Osteoblast (primary cell): Measurements from ENCODE around the gene EXOSC10. TPM values are rescaled to one million over a fixed set of nuclear protein-coding genes. Genes with fewer than 3 reads are reported as not detected.
"Not testable (repeated sequence)": the region's sequence is repeated elsewhere in the genome, so short reads cannot be mapped to it uniquely, and the experiment has no call there.

Experiments used
- DNase-seq: peaks from one replicate; pipeline ENCODE4 v3.0.0; 2011; ENCODE audit warnings: low spot score, mixed read lengths; ENCODE audit not compliant: insufficient read length; ENCODE audit errors: missing footprints
- H2AFZ ChIP-seq: 2 replicates; pipeline ENCODE4 v1.6.0; 2011; ENCODE audit warnings: mild to moderate bottlenecking, low read length
- H3K27ac ChIP-seq: 2 replicates; pipeline ENCODE4 v1.5.1; 2011; ENCODE audit warnings: mild to moderate bottlenecking, low read depth, low read length, moderate library complexity
- H3K27me3 ChIP-seq: 2 replicates; pipeline ENCODE4 v1.6.0; 2012; ENCODE audit warnings: mild to moderate bottlenecking, control low read depth, inconsistent platforms, low read length, moderate library complexity; ENCODE audit not compliant: insufficient read depth
- H3K36me3 ChIP-seq: 2 replicates; pipeline ENCODE4 v1.5.1; 2011; ENCODE audit warnings: mild to moderate bottlenecking, low read length, control low read depth, moderate library complexity; ENCODE audit not compliant: insufficient read depth
- H3K4me1 ChIP-seq: 2 replicates; pipeline ENCODE4 v1.5.1; 2011; ENCODE audit warnings: mild to moderate bottlenecking, low read length, control low read depth, moderate library complexity; ENCODE audit not compliant: insufficient read depth
- H3K4me2 ChIP-seq: 2 replicates; pipeline ENCODE4 v1.6.0; 2011; ENCODE audit warnings: mild to moderate bottlenecking, low read length; ENCODE audit not compliant: insufficient read depth
- H3K4me3 ChIP-seq: fragments of 200-600 bp; sonication (generic); 3 replicates; pipeline ENCODE4 v1.5.1; 2012; ENCODE audit warnings: mild to moderate bottlenecking, low read length, inconsistent platforms; ENCODE audit not compliant: insufficient read depth
- H3K79me2 ChIP-seq: 2 replicates; pipeline ENCODE4 v1.6.0; 2012; ENCODE audit warnings: mild to moderate bottlenecking, low read length, control low read depth, inconsistent platforms; ENCODE audit not compliant: insufficient read depth
- H3K9me3 ChIP-seq: 2 replicates; pipeline ENCODE4 v1.5.1; 2011; ENCODE audit warnings: low read depth, low read length, control low read depth
- H4K20me1 ChIP-seq: 2 replicates; pipeline ENCODE4 v1.6.0; 2012; ENCODE audit warnings: mild to moderate bottlenecking, low read length, control low read depth; ENCODE audit not compliant: insufficient read depth
- total RNA-seq: library from RNA; depleted of rRNA; stranded (reverse); fragments of >200 nt; gene quantifications from 2 replicates; pipeline ENCODE4 v1.2.3, GENCODE V29; 2012
- TF ChIP-seq, protein P1 (sequence below): IDR thresholded peaks from 2 replicates; pipeline ENCODE4 v1.5.1; 2011; ENCODE audit warnings: mild to moderate bottlenecking, low read depth, low read length, moderate library complexity; ENCODE audit errors: extremely low read depth

Gene EXOSC10
- total RNA-seq, 1 donor, result 43.4 TPM

DNA sequence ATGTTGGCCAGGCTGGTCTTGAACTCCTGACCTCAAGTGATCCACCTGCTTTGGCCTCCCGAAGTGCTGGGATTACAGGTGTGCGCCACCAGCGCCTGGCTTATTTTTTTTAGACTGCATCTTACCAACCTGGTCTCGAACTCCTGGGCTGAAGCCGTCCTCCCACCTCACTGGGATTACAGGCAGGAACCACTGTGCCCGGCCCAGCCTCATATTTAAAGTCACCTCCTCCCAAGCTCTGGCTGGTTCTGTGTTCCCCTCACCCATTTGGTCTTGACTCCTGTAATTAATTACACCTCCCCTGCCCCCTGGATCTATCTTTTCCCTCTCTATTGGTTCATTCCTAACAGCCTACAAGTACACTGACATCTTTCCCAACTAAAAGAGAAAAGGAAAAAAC, 1.7 kb upstream of the EXOSC10 start:
- H3K36me3 ChIP-seq, result peaks cover 9% of the 10 kb centered on the region
- no peak overlapping the region for H3K27ac ChIP-seq
- no peaks in the 10 kb centered on the region for H4K20me1 ChIP-seq
- H3K27me3 ChIP-seq, result no peaks in the 10 kb centered on the region
- no peak overlapping the region for H2AFZ ChIP-seq
- no peak overlapping the region for H3K4me3 ChIP-seq
- peaks cover 19% of the 10 kb centered on the region for H3K79me2 ChIP-seq
- no peaks in the 10 kb centered on the region for H3K9me3 ChIP-seq
- TF ChIP-seq, protein P1, sequence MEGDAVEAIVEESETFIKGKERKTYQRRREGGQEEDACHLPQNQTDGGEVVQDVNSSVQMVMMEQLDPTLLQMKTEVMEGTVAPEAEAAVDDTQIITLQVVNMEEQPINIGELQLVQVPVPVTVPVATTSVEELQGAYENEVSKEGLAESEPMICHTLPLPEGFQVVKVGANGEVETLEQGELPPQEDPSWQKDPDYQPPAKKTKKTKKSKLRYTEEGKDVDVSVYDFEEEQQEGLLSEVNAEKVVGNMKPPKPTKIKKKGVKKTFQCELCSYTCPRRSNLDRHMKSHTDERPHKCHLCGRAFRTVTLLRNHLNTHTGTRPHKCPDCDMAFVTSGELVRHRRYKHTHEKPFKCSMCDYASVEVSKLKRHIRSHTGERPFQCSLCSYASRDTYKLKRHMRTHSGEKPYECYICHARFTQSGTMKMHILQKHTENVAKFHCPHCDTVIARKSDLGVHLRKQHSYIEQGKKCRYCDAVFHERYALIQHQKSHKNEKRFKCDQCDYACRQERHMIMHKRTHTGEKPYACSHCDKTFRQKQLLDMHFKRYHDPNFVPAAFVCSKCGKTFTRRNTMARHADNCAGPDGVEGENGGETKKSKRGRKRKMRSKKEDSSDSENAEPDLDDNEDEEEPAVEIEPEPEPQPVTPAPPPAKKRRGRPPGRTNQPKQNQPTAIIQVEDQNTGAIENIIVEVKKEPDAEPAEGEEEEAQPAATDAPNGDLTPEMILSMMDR, result no peak
- peaks cover 15% of the 10 kb centered on the region for H3K4me1 ChIP-seq
- no peak overlapping the region for H3K4me2 ChIP-seq
- DNase-seq, result no peak

- H2AFZ ChIP-seq, H3K9me3 ChIP-seq, H3K27ac ChIP-seq, H4K20me1 ChIP-seq, DNase-seq, H3K27me3 ChIP-seq, H3K4me2 ChIP-seq, H3K4me3 ChIP-seq: not testable (repeated sequence)
- peaks cover 15% of the 10 kb centered on the region for H3K4me1 ChIP-seq
- H3K79me2 ChIP-seq, result peaks cover 19% of the 10 kb centered on the region
- H3K36me3 ChIP-seq, result peaks cover 15% of the 10 kb centered on the region
These were observed 1.1 kb upstream of the EXOSC10 start for GRCh38 chr1:11100806-11101205.

DNA sequence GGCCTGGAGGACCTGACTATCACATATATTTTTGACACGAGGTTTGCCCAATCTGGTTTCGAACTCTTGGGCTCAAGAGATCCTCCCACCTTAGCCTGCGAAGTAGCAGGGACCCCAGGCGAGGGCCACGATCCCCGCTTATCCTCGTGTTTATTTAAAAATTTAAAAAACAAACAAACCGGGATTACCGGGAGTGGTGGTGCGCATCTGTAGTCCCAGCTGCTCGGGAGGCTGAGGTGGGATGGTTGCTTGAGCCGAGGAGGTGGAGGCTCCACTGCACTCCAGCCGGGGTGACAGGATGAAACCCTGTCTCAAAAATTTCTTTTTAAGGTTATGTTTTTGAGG, 452 bp upstream of the EXOSC10 start:
- TF ChIP-seq, protein P1, result no peak
- Histone ChIP-seq H3K79me2 (peaks cover 19% of the 10 kb centered on the region), H3K4me2 (peak overlapping the region; percentile 79), H3K9me3 (no peaks in the 10 kb centered on the region), H3K4me1 (peaks cover 15% of the 10 kb centered on the region), H3K4me3 (peak overlapping the region; percentile 98), H4K20me1 (no peaks in the 10 kb centered on the region), H2AFZ (peak overlapping the region; percentile 94), H3K27ac (peak overlapping the region; percentile 74), H3K36me3 (peaks cover 19% of the 10 kb centered on the region), H3K27me3 (no peaks in the 10 kb centered on the region)
- DNase-seq, result no peak

GRCh38 chr1:11098931-11099309, 749 bp downstream of the EXOSC10 start:
- no peaks in the 10 kb centered on the region for H4K20me1 ChIP-seq
- TF ChIP-seq, protein P1, result no peak
- H3K27me3 ChIP-seq, result no peaks in the 10 kb centered on the region
- no peaks in the 10 kb centered on the region for H3K9me3 ChIP-seq
- peak overlapping the region; percentile 74 for H3K27ac ChIP-seq
- H3K4me1 ChIP-seq, result peaks cover 15% of the 10 kb centered on the region
- H2AFZ ChIP-seq, result peak overlapping the region; percentile 95
- no peak for DNase-seq
- peak overlapping the region; percentile 79 for H3K4me2 ChIP-seq
- peaks cover 19% of the 10 kb centered on the region for H3K79me2 ChIP-seq
- peak overlapping the region; percentile 98 for H3K4me3 ChIP-seq
- peaks cover 31% of the 10 kb centered on the region for H3K36me3 ChIP-seq

DNA sequence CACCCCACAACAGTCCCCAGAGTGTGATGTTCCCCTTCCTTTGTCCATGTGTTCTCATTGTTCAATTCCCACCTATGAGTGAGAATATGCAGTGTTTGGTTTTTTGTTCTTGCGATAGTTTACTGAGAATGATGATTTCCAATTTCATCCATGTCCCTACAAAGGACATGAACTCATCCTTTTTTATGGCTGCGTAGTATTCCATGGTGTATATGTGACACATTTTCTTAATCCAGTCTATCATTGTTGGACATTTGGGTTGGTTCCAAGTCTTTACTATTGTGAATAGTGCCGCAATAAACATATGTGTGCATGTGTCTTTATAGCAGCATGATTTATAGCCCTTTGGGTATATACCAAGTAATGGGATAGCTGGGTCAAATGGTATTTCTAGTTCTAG, 15.9 kb downstream of the EXOSC10 start:
- H3K27ac ChIP-seq, H3K27me3 ChIP-seq, H4K20me1 ChIP-seq, H3K79me2 ChIP-seq, DNase-seq, H2AFZ ChIP-seq, H3K9me3 ChIP-seq, H3K4me1 ChIP-seq, H3K4me2 ChIP-seq, H3K4me3 ChIP-seq: not testable (repeated sequence)
- H3K36me3 ChIP-seq, result peaks cover 53% of the 10 kb centered on the region
